GM23248 (cell line): ENCODE measurements around the gene ZSCAN22.

ENCODE experiments used
- EZH2 ChIP-seq: fragments of 200-600 bp; sonication (generic); IDR thresholded peaks from 2 replicates; pipeline ENCODE4 v1.6.1; 2018; ENCODE audit warnings: antibody characterized with exemption, mild to moderate bottlenecking; ENCODE audit not compliant: insufficient read depth, poor library complexity, severe bottlenecking
- EZH2phosphoT487 ChIP-seq: fragments of 200-600 bp; sonication (generic); IDR thresholded peaks from 2 replicates; pipeline ENCODE4 v1.6.1; 2018; ENCODE audit warnings: antibody characterized with exemption, moderate library complexity, mild to moderate bottlenecking, low read depth; ENCODE audit not compliant: insufficient read depth

DNA sequence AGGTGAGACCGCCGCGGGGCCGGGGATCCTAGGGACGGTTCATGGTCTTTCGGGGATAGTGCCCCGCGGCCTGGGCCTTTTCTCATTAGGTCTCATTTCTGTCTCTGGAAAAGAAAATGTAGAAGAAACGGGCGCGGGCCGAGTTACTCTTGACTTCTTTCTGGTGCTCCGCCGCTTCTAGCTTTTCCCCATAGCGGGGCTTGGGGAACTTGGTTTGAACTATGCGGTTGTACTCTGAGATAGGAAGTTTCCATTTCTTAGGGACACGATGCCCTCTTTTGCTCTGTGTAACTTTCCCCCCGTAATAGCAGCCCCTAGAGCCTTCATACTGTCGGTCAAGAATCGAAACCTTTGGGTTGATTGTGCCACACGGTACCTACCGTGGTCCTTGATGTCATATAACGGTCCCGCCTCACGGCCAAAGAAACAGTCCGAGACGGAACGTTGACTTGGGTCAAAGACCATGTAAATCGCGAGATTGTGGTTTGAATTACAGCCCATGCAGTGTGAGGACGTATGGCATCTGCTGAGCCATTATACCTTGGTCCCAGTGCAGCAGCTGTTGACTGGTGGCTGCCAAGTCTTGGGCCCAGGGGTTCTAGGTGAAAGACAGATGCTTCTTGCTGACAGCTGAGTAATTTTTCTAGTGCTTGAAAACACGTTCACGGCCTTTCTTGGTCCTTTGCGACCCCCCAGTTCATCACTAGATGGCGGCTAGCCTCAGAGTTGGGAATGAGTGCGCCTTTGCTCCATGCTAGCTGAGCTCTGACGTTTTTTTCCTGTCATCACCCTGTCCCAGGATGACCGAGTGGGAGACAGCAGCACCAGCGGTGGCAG, 60.8 kb downstream of the ZSCAN22 start:
- TF ChIP-seq EZH2phosphoT487 (no peak), EZH2 (no peak)
